WERI-Rb-1 (cell line): ENCODE data around the gene CINP.
"Not testable (repeated sequence)": the region's sequence is repeated elsewhere in the genome, so short reads cannot be mapped to it uniquely, and the experiment has no call there.

Source experiments
- DNase-seq: peaks from one replicate; pipeline ENCODE4 v3.0.0-alpha.2; 2020
- H3K27ac ChIP-seq: fragments of 250-450 bp; sonication (Bioruptor Pico); 2 replicates; pipeline ENCODE4 v1.5.1; 2020; ENCODE audit warnings: mild to moderate bottlenecking, moderate library complexity
- H3K27me3 ChIP-seq: fragments of 250-450 bp; sonication (Bioruptor Pico); 2 replicates; pipeline ENCODE4 v1.5.1; 2021; ENCODE audit warnings: mild to moderate bottlenecking, low read depth, moderate library complexity; ENCODE audit not compliant: insufficient read depth, severe bottlenecking
- H3K36me3 ChIP-seq: fragments of 250-450 bp; sonication (Bioruptor Pico); 2 replicates; pipeline ENCODE4 v1.5.1; 2020; ENCODE audit warnings: mild to moderate bottlenecking, moderate library complexity
- H3K4me3 ChIP-seq: 2 replicates; pipeline ENCODE4 v1.5.1; 2011; ENCODE audit warnings: low read depth, mild to moderate bottlenecking, control low read depth, low read length
- H3K9me3 ChIP-seq: fragments of 250-450 bp; sonication (Bioruptor Pico); 2 replicates; pipeline ENCODE4 v1.5.1; 2021; ENCODE audit warnings: mild to moderate bottlenecking, moderate library complexity; ENCODE audit not compliant: severe bottlenecking
- CTCF ChIP-seq: IDR thresholded peaks from 2 replicates; pipeline ENCODE4 v1.5.1; 2011; ENCODE audit warnings: low read depth, mild to moderate bottlenecking, control low read depth, inconsistent platforms, low read length

CINP gene

GRCh38 chr14:102335163-102335562 lies 27.5 kb downstream of the CINP start:
- Histone ChIP-seq H3K27ac (no peak overlapping the region), H3K4me3 (no peak overlapping the region), H3K9me3 (no peaks in the 10 kb centered on the region), H3K27me3 (no peaks in the 10 kb centered on the region), H3K36me3 (peaks cover 48% of the 10 kb centered on the region)
- no peak for TF ChIP-seq CTCF
- no peak for DNase-seq

GRCh38 chr14:102333795-102334705 lies 28.6 kb downstream of the CINP start:
- H3K27me3 ChIP-seq = no peaks in the 10 kb centered on the region
- no peak overlapping the region for H3K27ac ChIP-seq
- TF ChIP-seq CTCF = no peak
- no peak overlapping the region for H3K4me3 ChIP-seq
- peaks cover 43% of the 10 kb centered on the region for H3K36me3 ChIP-seq
- DNase-seq = no peak
- no peaks in the 10 kb centered on the region for H3K9me3 ChIP-seq

- Histone ChIP-seq H3K4me3 (no peak overlapping the region), H3K27me3 (no peaks in the 10 kb centered on the region), H3K9me3 (no peaks in the 10 kb centered on the region), H3K36me3 (peaks cover 38% of the 10 kb centered on the region), H3K27ac (no peak overlapping the region)
- DNase-seq = no peak
- no peak for TF ChIP-seq CTCF
Observed at GRCh38 chr14:102333390-102333789, 29.3 kb downstream of the CINP start.

GRCh38 chr14:102330806-102331205 lies 31.9 kb downstream of the CINP start:
- Histone ChIP-seq H3K27me3 (no peaks in the 10 kb centered on the region), H3K27ac (no peak overlapping the region), H3K9me3 (no peaks in the 10 kb centered on the region), H3K4me3 (no peak overlapping the region), H3K36me3 (peaks cover 32% of the 10 kb centered on the region)
- TF ChIP-seq CTCF = no peak
- no peak for DNase-seq

- not testable (repeated sequence) for H3K9me3 ChIP-seq, H3K27ac ChIP-seq, H3K27me3 ChIP-seq, DNase-seq, H3K4me3 ChIP-seq
- peaks cover 23% of the 10 kb centered on the region for H3K36me3 ChIP-seq
Observed at GRCh38 chr14:102329381-102329780, 33.3 kb downstream of the CINP start.

GRCh38 chr14:102326583-102326982 lies 36.1 kb downstream of the CINP start:
- no peak for DNase-seq
- no peak for TF ChIP-seq CTCF
- H3K27me3 ChIP-seq = no peaks in the 10 kb centered on the region
- no peak overlapping the region for H3K4me3 ChIP-seq
- H3K27ac ChIP-seq = no peak overlapping the region
- no peaks in the 10 kb centered on the region for H3K9me3 ChIP-seq
- H3K36me3 ChIP-seq = peaks cover 17% of the 10 kb centered on the region
